GM21786 (cell line): ENCODE data around the gene FMNL2.

Experiments
- ATAC-seq: cut with Tn5 transposase; IDR thresholded peaks from one replicate; pipeline ENCODE4 v1.9.1; 2021; ENCODE audit not compliant: unreplicated experiment

FMNL2 gene

DNA sequence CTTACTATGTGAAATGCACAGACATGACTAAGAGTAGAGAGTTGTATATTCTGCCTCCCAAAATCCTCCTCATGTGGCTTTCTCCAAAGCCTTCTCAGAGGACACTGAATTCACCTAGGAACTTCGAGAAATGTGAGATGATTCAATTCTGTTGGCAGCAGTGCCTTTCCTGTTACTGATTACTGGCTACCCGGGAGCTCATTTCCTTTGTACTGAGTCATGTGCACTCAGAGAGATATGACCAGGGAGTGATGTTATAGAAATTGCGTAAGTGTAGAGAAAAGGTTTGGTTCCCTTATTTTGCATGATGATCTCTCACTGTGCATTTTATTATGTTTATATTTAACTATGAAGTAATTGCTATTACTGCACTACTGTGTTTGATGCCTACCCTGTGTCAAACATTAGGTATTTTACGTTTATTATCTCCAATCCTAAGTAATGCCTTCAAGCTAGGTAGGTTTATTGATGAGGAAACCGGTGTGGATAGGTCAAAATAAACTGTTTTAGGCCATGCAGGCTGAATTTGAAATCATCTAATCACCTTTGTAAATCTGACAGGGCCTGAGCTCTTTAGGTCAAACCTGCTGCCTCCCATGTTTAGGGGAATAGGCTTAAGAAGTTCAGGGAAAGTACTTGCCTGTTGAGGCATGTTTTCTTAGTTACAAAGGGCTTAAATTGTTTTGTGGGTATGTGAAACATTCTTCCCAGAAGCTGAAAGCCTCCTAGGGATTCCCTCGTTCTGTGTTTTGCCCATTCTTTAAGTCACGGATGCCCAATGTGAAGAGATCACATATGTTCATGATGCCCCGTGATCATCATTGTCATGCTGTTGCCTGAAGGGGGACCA lies 86.8 kb downstream of the FMNL2 start:
- ATAC-seq, result peak; percentile 72

DNA sequence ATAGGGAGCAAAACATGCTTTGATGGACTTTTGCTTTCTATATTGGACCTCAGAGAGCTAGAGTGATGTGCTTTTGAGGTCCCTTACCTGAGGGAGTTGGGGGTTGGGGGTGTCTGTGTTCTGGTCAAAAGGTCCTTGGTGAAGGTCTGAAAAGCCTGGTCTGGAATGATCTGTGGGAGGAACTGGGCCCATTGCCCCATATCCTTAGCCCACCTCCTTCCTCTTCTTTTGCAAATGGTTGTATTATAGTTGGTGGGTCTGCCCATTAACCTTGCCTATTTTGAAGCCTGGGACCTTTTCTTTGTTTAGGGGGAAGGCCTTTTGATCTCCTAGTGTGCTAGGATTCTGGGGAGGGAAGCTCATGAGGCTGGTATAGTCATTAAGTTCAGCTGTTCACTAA lies 88.7 kb downstream of the FMNL2 start:
- ATAC-seq, result no peak

DNA sequence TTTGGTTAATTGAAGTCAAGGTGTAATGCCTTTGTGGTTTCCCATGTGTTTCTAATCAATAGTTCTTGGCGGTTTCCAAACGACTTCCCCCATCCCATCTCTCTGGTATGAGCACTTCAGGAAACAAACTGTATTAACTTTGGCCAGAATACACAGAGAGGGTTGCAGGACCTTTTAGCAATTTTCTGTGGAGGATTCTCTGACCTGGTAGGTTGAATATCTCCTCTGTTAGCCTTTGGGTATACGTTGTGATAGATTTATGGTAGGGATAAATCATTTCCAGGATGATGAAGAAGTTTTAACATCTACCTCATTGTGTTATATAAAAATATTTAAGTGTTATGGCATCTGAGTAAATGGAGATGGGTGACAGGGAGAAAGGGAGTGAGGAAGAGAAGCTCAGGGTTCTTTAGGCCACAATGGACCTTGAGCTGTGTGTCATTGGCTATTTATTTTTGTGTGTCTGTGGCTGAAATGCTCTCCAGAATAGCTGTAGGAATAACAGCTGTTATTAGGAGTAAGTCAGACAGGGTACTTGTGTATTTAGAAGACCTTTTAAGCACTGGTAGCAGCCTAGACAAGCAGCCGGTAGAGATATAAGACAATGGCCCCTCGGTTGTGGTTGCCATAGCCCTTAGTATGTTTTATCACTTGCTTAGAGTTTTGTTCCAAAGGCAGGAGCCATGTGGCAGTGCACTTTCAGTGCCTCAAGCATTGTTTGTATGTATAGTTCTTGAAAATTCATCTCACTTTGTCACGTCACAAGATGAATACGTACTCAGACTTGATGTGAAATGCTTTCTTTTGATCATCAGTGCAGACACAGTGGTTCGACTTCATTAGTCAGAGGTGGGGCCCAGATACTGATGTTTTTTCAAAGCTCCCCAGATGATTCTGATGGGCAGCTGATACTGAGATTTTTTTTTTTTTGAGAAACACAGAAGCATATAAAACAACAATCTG lies 91.1 kb downstream of the FMNL2 start:
- no peak for ATAC-seq

DNA sequence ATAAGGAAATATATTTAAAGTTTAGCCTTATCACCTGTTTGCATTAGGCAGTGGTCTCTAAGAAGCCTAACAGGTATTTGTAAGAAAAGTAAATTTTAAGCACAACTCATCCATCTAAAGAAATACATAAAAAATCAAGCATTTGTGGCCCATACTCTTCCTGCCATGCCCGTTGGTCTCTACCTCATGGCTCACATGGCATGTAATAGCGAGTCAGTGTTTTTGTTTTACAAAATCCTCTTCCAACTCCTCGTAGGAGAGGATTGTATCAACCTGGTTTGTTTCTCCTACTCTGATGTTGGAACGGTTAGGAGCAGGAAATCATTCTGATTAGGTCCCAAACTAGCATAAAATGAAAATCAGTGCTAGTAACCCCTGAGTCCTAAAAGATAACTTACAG lies 91.8 kb downstream of the FMNL2 start:
- no peak for ATAC-seq

DNA sequence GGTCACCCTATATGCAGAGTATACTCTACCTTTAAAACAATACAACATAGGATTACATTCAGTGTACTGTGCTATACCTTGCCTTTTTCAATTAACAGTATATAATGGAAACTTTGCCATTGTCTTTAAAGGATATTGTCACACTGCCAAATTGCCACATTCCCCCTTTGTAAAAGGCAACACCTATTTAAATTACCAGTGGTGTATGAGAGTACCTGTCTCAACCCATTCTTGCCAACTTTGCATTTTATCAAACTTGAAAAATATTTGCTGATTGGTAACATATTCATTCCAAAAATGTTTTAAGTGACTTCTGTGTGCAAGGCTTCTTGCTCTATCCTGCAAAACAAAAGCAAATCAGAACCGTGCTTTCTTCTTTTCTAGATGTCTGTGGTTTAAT lies 92.9 kb downstream of the FMNL2 start:
- ATAC-seq, result no peak

DNA sequence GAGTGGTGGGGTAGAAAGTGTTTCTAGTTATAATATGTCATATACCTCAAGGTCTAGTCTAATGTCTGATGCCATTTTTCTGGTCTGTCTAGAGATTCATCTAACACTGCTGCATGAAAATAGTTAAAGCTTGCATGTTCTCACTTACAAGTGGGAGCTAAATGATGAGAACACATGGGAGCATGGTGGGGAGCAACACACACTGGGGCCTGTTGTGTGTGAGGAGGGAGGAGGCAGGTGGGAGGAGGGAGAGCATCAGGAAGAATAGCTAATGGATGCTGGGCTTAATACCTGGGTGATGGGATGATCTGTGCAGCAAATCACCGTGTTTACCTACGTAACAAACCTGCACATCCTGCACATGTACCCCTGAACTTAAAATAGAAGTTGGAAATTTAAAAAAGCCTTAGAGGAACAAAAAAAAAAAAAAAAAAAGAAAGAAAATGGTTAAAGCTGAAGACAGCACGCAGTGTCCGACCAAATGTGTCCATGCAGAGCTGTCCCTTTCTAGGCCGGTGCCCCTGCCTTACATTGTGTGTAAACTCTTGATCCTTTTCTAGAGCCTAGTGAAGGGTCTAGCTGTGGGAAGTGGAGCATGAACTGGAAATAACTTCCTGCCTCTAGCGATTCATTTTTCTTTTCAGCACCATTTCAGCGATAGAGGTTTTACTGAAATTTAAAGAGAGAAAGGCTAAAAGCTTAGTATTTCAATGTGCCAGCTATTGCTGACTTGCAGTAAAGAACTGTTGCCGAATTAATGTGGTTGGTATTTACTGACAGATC lies 94.0 kb downstream of the FMNL2 start:
- no peak for ATAC-seq

DNA sequence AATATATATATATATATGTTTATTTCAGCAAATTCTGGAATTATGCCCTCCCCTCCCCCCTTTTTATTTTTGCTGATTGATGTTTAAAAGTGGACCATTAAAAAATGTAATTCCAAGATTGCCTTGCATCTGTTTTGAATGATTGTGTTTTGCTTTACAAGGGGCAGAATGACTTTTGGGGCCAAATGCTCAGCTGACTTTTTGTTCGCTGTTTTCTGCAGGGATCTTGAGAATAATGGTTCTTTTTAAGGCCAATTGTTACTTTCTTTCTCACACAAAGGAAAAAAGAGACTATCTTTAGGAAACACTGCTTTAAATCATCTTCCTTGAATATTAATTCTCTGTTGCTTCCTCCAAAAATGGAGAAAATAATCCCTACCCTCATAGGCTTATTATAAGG lies 95.9 kb downstream of the FMNL2 start:
- ATAC-seq, result no peak

DNA sequence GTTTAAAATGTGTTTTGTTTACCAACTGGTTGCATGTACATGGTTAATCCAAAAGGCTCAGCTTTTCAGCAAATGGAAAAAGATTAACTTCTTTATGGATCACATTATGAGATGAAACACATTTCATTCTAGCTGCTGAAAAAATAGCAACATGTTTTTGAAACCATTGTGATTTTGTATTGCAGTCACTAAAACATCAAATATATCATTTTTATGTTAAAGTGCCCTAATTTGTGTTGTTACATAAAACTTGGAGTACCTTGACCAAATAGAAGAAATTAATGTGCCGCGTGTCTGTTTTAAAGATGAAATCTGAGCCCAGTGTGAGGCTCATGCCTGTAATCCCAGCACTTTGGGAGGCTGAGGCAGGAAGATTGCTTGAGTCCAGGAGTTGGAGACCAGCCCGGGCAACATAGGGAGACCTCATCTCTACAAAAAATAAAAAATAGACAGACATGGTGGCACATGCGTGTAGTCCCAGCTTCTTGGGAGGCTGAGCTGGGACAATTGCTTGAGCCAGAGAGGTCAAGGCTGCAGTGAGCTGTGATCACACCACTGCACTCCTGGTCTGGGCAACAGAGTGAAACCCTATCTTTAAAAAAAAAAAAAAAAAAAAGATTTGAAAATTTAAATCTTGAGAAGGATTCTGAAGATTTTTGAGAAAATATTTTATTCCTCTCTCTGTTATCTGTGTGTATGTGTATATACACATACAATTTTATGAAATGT lies 96.6 kb downstream of the FMNL2 start:
- no peak for ATAC-seq

- no peak for ATAC-seq
These were observed 97.3 kb downstream of the FMNL2 start for GRCh38 chr2:152432206-152432653.

DNA sequence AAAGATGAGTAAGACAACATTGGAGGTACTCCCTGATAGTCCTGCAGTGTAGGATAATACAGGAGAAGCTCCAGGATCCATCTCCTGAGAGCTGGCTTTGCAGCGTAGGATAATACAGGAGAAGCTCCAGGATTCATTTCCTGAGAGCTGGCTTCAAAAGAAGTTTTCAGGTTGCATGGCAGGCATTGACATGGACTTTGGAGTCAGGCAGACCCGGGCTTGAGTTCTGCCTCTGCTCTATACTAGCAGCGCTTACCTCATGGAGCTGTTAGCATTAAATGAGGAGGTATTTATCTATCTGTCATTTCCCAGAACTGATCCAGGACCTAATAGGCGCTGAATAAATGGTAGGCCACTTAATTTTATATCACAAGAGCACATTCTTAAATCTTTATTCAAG lies 97.8 kb downstream of the FMNL2 start:
- ATAC-seq, result no peak

DNA sequence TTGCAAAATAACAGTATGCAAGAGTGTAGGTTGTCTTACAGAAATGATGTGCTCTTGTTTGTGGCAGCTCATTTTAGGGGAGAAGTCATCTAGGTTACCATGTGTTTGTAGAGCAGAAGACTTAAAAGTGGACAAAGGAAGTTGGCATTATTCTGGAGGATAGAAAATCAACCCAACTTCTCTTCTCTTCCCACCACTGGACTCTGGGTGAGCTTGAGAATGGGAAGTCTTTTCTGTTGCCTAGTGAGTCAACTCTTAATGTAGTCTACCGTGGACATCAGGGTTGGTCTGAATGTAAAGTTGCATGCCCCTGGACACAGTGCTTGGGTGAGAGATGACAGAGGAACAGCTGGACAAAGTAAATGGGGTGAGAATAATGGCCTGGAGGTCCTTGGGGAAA lies 98.3 kb downstream of the FMNL2 start:
- ATAC-seq, result no peak

DNA sequence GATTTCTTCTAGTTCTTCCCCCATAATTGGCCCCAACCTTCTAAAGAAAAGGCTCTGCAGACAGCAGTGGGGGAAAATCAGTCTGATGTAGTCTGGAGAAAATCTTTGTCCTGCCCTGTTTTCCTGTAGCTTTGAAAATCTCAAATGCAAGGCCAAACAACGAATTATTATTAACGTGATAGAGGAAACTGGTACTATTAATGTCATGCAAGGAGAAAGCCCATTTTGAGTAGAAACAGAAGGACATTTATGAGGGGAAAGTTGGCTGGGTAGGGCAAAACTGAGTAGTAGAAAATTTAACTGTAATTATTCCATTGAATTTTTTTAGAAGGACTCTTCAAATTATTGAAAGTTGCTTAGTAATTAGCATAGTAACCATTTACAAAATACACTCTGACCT lies 98.8 kb downstream of the FMNL2 start:
- ATAC-seq, result no peak

GRCh38 chr2:152434395-152435182 lies 99.6 kb downstream of the FMNL2 start:
- ATAC-seq, result no peak

DNA sequence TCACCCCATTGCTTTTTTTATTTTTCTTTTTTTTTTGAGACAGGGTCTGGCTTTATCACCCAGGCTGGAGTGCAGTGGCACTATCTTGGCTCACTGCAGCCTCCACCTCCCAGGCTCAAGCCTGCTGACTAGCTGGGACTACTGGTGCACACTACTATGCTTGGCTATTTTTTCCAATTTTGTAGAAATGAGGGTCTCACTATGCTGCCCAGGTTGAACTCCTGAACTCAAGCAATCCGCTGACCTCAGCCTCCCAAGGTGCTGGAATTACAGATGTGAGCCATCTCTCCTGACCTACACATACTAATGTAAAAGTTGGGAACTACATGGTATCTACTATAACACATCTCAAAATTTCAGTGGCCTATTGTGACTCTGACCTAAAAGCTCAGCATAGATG lies 101.2 kb downstream of the FMNL2 start:
- ATAC-seq, result no peak

GRCh38 chr2:152437276-152438108 lies 102.5 kb downstream of the FMNL2 start:
- no peak for ATAC-seq

GRCh38 chr2:152440049-152440448 lies 105.1 kb downstream of the FMNL2 start:
- ATAC-seq, result no peak

- ATAC-seq, result no peak
These were observed 105.5 kb downstream of the FMNL2 start for GRCh38 chr2:152440460-152440859.

DNA sequence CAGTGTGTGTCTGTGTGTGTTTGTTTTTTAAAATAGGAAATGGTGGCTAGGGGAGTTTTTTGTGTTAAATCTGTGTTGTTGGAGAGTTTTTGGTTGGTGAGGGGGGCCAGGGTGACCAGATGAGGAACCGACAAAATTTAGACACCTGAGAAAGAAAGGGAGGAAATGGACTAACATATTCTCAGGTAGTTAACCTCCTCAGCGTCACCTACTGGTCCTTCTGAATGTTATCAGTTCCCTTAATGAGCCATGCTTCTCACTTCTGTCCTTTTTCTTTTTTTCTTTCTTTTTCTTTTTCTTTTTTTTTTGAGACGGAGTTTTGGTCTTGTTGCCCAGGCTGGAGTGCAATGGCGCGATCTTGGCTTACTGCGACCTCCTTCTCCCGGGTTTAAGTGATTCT lies 107.0 kb downstream of the FMNL2 start:
- no peak for ATAC-seq

DNA sequence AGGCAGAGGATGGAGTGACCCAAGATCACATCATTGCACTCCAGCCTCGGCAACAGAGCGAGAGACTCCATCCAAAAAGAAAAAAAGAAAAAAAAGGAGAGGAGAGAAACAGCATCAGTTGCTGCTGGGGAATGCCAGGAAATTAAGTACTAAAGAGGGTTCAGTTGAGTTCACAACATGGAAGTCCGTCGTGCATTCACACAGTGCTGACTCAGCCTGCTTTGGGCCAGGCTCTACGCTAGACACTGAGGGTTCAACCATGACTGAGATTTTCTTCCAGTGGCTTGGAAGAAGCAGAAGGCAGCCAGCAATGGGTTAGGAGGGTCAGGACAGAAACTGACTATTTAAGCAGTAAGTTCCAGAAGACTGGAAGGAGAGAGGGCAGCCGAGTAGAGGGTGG lies 108.8 kb downstream of the FMNL2 start:
- ATAC-seq, result no peak
